Islet of Langerhans (tissue), 1 donor: ENCODE data around the gene FOXI1.
"Not testable (repeated sequence)": the region's sequence is repeated elsewhere in the genome, so short reads cannot be mapped to it uniquely, and the experiment has no call there.

Experiments used
- FAIRE-seq: peaks from one replicate; lab custom pipeline; 2011; peaks lifted over from hg19 to GRCh38; lab: Jason Lieb, UNC

Gene FOXI1

DNA sequence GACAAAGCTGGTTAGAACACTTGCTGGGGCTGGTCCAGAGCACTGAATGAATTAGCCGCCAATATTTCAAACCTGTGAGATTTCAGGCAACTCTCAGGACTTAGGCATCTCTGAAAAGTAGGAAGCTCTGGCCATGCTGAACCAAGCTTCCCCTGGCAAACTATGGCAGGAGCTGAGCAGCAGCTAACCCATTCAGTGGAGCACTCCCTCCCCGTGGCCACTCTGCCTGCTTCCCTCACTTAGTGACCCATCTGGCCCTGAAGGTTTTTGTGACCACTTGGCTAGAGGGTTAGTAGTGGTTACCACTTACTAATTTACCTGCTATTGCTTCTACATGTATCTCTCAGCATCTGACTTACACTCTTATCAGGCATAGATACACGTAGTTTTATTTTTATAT is 25.5 kb downstream of the FOXI1 start:
- FAIRE-seq = no peak

DNA sequence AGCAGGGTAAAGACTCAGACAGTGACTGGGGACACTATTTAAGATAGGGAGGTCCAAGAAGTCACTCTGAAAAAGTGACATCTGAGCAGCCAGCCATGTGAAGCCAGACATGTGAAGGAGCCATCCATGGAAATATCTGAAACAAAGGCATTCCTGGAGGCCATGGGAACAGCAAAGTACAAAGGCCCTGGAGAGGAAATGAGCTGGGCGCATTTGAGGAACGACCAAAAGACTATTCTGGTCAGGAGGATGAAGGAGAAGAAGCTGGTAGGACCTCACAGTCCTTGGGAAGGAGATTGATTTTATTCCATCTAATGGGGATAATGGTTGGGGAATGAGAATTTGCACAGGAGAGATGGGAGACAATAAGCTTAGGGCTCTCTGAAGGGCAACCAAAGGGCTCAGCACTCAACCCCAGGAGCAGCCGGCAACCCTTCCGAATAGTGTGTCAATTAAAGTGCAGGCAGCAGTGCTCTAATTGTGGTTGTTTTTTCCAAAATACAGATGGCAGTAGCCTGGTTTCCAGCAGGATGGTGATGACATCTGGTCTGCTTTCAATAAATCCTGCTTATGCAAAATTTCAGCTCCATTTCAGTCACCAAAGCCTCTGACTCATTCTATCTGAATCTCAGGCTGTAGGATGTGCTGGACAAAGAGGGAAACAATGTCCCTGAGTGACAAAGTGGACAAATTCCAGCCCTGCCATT is 26.7 kb downstream of the FOXI1 start:
- FAIRE-seq = no peak

DNA sequence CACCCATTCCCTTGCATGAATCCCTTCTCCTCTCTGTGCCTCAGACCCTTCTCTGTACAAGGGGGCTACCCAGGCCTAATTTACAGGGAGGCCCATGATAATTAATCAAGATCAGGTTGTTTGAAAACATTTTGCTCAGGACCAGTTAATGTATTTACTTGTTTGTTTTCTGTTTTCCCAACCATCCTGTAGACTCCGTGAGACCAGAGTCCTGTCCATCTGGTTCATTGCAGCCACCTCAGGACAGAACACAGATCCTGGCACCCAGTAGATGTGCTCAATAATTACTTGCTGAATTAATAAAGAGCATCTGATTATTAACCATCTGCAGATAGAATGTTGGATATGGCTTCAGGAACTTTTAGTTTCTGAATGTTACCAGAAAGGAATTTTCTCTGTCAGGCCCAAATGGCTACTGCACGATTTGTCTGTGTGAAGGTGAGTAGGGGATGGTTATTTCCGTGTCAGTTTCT is 27.3 kb downstream of the FOXI1 start:
- no peak for FAIRE-seq

DNA sequence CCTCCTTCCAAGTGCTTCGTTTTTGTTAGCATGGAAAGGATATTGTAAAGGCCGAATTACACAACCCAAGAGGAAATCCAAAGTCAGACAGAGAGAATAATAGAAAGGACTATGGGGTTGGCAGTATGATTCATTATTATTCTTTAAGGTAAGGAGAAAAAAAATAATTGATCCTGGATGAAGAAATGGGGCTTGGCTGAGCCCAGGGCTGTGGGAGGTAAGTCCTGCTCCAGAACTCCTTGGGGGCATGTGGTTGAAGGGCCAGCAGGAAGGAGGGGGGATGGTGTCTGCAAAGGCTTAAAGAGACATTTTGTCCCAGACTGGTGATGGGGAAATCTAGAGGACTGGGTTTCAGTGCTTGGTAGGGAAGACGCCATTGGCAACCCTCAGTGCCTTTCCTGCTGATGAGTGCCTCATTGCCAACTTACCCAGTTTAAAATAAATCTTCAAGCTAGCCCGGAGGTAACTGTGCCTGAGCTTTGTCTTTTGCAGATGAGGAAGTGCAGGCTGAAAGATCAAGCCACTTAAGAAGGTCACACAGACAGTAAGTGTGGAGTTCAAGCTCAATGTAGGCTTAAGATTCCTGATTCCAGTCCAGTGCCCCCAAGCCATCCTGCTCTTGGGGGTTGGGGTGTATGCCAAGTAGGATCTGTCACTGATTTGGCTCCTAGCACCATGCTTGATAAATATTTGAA is 30.2 kb downstream of the FOXI1 start:
- FAIRE-seq = no peak

GRCh38 chr5:170136506-170136905 is 30.8 kb downstream of the FOXI1 start:
- no peak for FAIRE-seq

GRCh38 chr5:170137694-170138214 is 32.1 kb downstream of the FOXI1 start:
- FAIRE-seq = no peak

DNA sequence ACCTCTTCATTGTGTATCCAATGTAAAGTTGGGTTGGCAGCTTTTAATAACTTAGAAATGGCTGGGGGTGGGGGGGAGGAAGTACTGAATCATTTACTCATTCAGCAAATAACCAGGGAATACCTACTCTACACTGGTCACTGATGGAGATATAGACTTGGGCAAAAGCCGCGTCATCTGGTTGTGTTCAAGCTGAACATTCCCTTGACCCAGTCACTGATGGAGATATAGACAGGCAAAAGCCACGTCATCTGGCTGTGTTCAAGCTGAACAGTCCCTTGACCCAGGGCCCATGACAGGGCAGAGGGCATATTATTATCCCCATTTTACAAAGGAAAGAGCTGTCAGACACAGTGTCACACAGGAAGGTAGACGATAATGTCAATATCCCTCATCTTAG is 32.6 kb downstream of the FOXI1 start:
- no peak for FAIRE-seq

- FAIRE-seq = no peak
Observed at GRCh38 chr5:170139786-170140335, 34.2 kb downstream of the FOXI1 start.

DNA sequence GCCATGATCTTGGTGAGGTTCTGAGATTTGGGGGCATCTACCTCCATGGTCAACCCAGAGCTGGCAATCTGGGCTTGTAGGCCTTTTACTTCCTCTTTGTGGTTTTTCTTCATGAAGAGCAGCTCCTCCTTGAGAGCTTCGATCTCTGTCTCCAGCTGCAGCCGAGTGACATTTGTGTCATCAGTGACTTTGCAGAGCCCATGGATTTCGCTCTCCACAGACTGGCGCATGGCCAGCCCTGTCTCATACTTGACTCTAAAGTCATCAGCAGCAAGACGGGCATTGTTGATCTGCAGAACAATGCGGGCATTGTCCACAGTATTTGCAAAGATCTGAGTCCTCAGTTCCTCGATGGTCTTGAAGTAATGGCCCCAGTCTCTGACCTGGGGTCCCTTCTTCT is 35.5 kb downstream of the FOXI1 start:
- FAIRE-seq = not testable (repeated sequence)

- FAIRE-seq = no peak
Observed at GRCh38 chr5:170141636-170142035, 35.9 kb downstream of the FOXI1 start.

DNA sequence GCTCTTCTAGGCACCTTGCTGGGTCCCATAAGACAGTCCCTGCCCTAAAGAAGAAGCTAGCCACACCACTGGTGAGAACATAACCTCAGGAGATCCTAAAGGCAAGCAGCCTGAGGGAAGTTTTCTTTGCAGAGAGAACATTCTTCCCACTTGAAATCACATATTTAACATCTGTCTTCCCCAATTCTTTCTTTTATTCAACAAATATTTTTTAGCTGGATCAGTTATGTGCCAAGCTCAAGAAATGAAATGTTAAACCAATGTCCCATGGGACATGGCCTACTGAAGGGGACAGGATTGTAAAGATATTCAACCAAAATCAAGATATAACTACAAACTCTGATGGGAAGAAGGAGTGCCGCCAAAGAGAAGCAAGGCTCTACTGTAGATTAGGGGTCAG is 36.5 kb downstream of the FOXI1 start:
- FAIRE-seq = no peak

DNA sequence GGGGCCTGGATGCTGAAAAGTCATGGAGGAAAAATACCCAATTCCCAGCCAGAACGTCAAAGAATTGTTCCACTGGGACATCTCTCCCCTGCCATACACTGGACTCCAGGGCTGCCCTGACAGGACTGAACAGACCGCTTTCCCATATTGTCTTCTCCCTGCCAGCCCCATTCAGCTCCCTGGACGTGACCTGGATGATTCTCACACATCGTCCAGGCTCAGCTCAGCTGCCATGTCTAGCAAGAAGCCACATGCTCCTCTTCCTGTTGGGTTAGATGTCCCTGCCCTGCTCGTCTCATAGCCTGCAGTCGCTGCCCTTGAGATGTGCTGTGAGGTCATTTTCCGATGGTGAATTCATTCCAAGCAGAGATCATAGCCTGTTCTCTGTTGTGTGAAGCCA is 37.4 kb downstream of the FOXI1 start:
- no peak for FAIRE-seq

GRCh38 chr5:170143710-170144109 is 38.0 kb downstream of the FOXI1 start:
- FAIRE-seq = no peak

DNA sequence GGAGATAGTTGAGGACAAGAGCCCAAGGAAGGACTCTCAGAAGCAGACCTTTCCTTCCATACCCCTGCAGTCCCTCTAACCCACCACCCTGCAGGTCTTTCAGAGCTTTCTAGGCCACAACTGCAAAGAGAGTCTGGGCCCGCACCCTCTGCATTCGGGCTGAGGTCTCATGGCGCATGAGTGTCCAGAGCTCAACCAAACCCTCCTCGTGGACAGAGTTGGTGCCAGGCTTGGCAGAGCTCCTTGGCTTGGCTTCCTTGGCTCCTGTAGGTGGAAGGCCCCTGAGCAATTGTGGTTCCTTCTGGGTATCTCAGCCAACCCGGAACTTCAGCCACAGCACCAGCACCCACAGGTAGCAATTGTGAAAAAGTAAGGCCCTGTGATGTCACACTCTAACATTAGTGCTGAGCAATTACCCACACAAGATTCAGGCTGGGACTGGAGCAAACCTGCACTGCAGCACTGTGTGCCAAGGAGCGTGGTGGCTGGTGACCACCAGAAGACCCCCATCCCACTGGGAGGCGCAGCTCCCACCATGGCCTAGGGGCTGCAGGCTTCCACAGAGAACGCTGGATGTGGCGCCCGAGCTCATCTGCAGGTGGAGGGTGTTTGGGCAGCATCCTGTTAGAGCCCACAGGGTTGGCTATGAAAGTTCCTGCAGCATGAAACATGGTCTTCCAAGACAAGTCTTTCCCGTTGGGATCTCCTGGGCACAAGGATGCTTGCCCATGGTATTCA is 38.8 kb downstream of the FOXI1 start:
- no peak for FAIRE-seq

- no peak for FAIRE-seq
Observed at GRCh38 chr5:170145462-170145861, 39.8 kb downstream of the FOXI1 start.

- FAIRE-seq = no peak
Observed at GRCh38 chr5:170147051-170147752, 41.5 kb downstream of the FOXI1 start.

GRCh38 chr5:170147753-170148264 is 42.1 kb downstream of the FOXI1 start:
- FAIRE-seq = no peak

- no peak for FAIRE-seq
Observed at GRCh38 chr5:170148430-170149205, 42.9 kb downstream of the FOXI1 start.

DNA sequence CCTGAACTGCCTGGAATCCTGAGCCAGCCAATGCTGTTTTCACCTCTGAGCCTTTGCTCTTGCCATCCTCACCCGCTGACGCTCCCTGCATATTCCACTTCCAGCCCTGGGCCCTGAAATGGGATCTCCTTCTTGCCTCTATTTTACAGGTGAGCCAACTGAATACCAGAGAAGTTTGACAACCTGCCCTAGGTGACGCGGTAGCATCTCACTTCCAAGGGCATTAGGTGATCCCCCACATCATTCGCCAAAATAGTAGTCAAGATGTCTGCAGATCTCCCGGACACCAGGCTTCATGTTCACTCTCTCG is 43.5 kb downstream of the FOXI1 start:
- no peak for FAIRE-seq

DNA sequence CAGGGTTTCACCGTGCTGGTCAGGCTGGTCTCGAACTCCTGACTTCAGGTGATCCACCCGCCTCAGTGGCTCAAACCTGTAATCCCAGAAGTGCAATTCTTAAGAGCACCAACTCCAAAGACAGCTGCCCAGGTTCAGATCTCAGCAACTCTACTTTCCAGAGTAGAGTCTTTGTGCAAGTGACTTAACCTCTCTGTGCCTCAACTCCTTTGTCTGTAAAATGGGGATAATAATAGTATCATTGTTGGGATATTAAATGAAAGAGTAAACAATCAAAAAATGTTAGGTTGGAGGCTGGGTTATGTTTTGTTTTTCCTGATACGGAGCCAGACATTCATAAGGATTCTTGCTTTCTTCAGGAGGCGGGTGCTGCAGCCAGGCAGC is 45.0 kb downstream of the FOXI1 start:
- no peak for FAIRE-seq

GRCh38 chr5:170151097-170151831 is 45.6 kb downstream of the FOXI1 start:
- FAIRE-seq = no peak
